ENCODE data around the gene FILIP1.

- no peak for TF ChIP-seq POLR2A (IDR thresholded peaks at IDR 0.05; ENCODE audit: low read depth, low read length)
- no peak for TF ChIP-seq YY1 (IDR thresholded peaks at IDR 0.05; ENCODE audit: low read depth, low read length)
- no peak for TF ChIP-seq SREBF1 (IDR thresholded peaks at IDR 0.05; ENCODE audit: low read length)
- no peak for TF ChIP-seq GABPA (IDR thresholded peaks at IDR 0.05; ENCODE audit: low read depth)
Measured at GRCh38 chr6:75315978-75316377, 177.6 kb downstream of the FILIP1 start.

Data from GM12878 (cell line).